PC-9 (cell line): Measurements from ENCODE around the gene BEND3.

Experiments
- CTCF ChIP-seq: fragments of 200-600 bp; sonication (generic); conservative IDR thresholded peaks from 2 replicates; pipeline ENCODE4 v1.6.1; 2017; ENCODE audit warnings: mixed run types, antibody characterized with exemption, mild to moderate bottlenecking, moderate library complexity
- EZH2 ChIP-seq: fragments of 200-600 bp; sonication (generic); IDR thresholded peaks from 2 replicates; pipeline ENCODE4 v1.8.0; 2017; ENCODE audit warnings: antibody characterized with exemption, low read depth

GRCh38 chr6:107154801-107155160 lies 39.5 kb upstream of the BEND3 start:
- no peak for TF ChIP-seq CTCF
- no peak for TF ChIP-seq EZH2
